Fibroblast of the aortic adventitia (primary cell): ENCODE measurements around the gene MCUB. TPM values are rescaled to one million over a fixed set of nuclear protein-coding genes. Genes with fewer than 3 reads are reported as not detected.

Experiments
- DNase-seq: peaks from one replicate; pipeline ENCODE4 v3.0.0-alpha.2; 2010; ENCODE audit warnings: low read depth
- H3K4me3 ChIP-seq: 2 replicates; pipeline ENCODE4 v1.5.1; 2011; ENCODE audit warnings: low read depth, mild to moderate bottlenecking, control low read depth, low read length, moderate library complexity
- CTCF ChIP-seq: IDR thresholded peaks from 2 replicates; pipeline ENCODE4 v1.5.1; 2011; ENCODE audit warnings: mild to moderate bottlenecking, low read length, control low read depth, inconsistent platforms; ENCODE audit not compliant: insufficient read depth
- total RNA-seq: library from RNA; depleted of rRNA; stranded (reverse); fragments of >200 nt; gene quantifications from 2 replicates; pipeline ENCODE4 v1.2.3, GENCODE V29; 2012; ENCODE audit warnings: low replicate concordance

MCUB gene
- total RNA-seq, 1 donor, result 49.3 TPM

- no peak overlapping the region for H3K4me3 ChIP-seq
- no peak for TF ChIP-seq CTCF
- DNase-seq, result no peak
These were observed 159.6 kb downstream of the MCUB start for GRCh38 chr4:109719604-109720003.

DNA sequence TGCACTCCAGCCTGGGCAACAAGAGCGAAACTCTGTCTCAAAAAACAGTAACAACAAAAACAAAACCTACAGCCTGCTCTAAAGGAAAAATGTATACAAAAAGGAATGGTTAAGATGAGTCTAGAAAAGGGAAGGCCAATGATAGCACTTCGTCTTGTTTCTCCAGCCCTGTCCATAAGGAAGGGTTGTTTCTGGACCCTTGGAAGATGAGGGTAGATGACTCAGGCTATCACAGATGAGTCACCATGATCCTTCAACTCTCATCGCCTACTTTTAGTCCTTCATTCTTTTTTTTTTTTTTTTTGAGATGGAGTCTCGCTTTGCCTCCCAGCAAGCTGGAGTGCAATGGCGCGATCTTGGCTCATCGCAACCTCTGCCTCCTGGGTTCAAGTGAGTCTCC is 161.0 kb downstream of the MCUB start:
- H3K4me3 ChIP-seq, result no peak overlapping the region
- no peak for TF ChIP-seq CTCF
- DNase-seq, result no peak

GRCh38 chr4:109722357-109722756 is 162.3 kb downstream of the MCUB start:
- DNase-seq, result no peak
- TF ChIP-seq CTCF, result no peak
- no peak overlapping the region for H3K4me3 ChIP-seq

DNA sequence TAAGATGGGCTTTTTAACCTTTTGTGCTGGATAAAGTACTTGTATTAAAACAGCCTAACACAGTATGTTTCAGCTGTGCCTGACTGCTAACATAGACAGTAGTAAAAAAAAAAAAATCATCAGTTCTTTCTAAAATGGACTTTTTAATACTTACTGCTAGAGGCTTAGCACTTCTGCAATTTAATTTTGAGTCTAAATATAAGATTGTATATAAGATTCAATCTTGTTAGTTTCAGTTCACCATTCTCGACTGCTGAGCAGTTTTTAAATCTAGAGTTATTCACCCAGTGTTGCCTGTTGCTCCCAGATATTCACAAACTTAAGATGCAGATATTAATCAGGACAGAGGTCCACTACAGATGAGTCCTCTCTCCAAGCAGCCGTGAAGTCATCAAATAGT is 163.1 kb downstream of the MCUB start:
- no peak for TF ChIP-seq CTCF
- no peak for DNase-seq
- H3K4me3 ChIP-seq, result no peak overlapping the region

DNA sequence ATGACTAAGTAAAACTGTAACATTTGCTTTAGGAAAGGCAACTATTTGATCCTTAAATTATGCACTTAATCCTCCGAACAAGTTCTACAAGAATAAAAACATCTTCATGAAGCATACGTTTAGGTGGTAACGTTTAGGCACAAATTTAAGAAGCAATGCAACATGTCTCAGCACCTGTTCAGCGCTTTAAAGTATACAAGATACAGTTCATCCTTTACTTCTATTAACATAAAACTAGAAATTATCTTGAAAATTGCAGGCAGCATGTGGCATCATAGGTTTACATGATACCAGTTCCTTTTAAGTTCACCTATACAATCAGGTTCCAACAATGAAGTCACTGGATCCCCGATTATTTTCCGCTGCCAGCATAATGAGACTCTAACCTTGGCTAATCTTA is 168.3 kb downstream of the MCUB start:
- H3K4me3 ChIP-seq, result peak overlapping the region; percentile 10
- no peak for TF ChIP-seq CTCF
- no peak for DNase-seq

- peak; percentile 20 for DNase-seq
- TF ChIP-seq CTCF, result no peak
- peak overlapping the region; percentile 91 for H3K4me3 ChIP-seq
These were observed 169.2 kb downstream of the MCUB start for GRCh38 chr4:109729117-109729717.
